HCT116 (cell line): Measurements from ENCODE around the gene WNT1. TPM values are rescaled to one million over a fixed set of nuclear protein-coding genes. Genes with fewer than 3 reads are reported as not detected.

ENCODE experiments used
- ATAC-seq: fragments of 200-7000 bp; cut with Tn5 transposase; 2 replicates; pipeline ENCODE4 v1.9.1; 2020; ENCODE audit warnings: mild to moderate bottlenecking, moderate library complexity
- BruUV-seq: library from RNA; stranded (reverse); fragments of 400-500 nt; replicated peaks from 2 replicates; lab custom pipeline; 2021; lab: Mats Ljungman, UMichigan
- CTCF ChIA-PET: fragments of 300-600 bp; sonication (Branson Sonifier 250); formaldehyde crosslinking; loops from one replicate; lab custom pipeline; 2021; ENCODE audit warnings: antibody characterized with exemption; lab: Charles Lee
- POLR2A ChIA-PET: fragments of 300-600, 350-600 bp; sonication (Branson Sonifier 250); formaldehyde crosslinking; loops from one replicate; lab custom pipeline; 2021; ENCODE audit warnings: antibody characterized with exemption; lab: Charles Lee
- RAD21 ChIA-PET, 2 experiments: fragments of 300-600 bp; sonication (Branson Sonifier 250); formaldehyde crosslinking; loops; one replicate each; lab custom pipeline; 2023; ENCODE audit warnings: low total read pairs in 2 of 2; ENCODE audit not compliant: uncharacterized antibody in 2 of 2, unreplicated experiment in 2 of 2, low non-redundant PET in 1 of 2; lab: Charles Lee
- DNase-seq: peaks from one replicate; pipeline ENCODE4 v3.0.0-alpha.2; 2010; ENCODE audit warnings: low read depth, low spot score
- H2AFZ ChIP-seq: fragments of 200-600 bp; shearing (Covaris generic), sonication (generic); 2 replicates; pipeline ENCODE4 v1.6.1; 2017; ENCODE audit warnings: low read depth, mixed run types, mixed read lengths, antibody characterized with exemption, low read length; ENCODE audit not compliant: poor library complexity, severe bottlenecking
- H3K27ac ChIP-seq: 2 replicates; pipeline ENCODE4 v1.5.1; 2012; ENCODE audit warnings: low read depth, low read length
- H3K27me3 ChIP-seq: fragments of 200-600 bp; sonication (generic); 2 replicates; pipeline ENCODE4 v1.6.1; 2016; ENCODE audit warnings: mixed run types, low read length, mixed read lengths; ENCODE audit not compliant: insufficient read depth
- H3K36me3 ChIP-seq, 2 experiments: fragments of 200-500 bp in 1 of 2; fragments of 200-600 bp in 1 of 2; sonication (Bioruptor generic) in 1 of 2; sonication (generic) in 1 of 2; 2 replicates each; pipeline versions ENCODE4 v1.5.1 to v1.6.1; 2014 to 2016; ENCODE audit warnings: low read length in 2 of 2, inconsistent platforms in 1 of 2, mixed read lengths in 1 of 2, mixed run types in 1 of 2; ENCODE audit not compliant: insufficient read depth in 2 of 2, control insufficient read depth in 1 of 2
- H3K4me1 ChIP-seq, 2 experiments: fragments of 200-600 bp in 1 of 2; sonication (generic) in 1 of 2; 2 replicates each; pipeline versions ENCODE4 v1.5.1 to v1.6.1; 2012 to 2017; ENCODE audit warnings: low read length in 2 of 2, inconsistent platforms in 1 of 2, mild to moderate bottlenecking in 1 of 2, mixed read lengths in 1 of 2, mixed run types in 1 of 2, moderate library complexity in 1 of 2; ENCODE audit not compliant: insufficient read depth in 2 of 2, control insufficient read depth in 1 of 2
- H3K4me2 ChIP-seq: fragments of 200-600 bp; sonication (generic); 2 replicates; pipeline ENCODE4 v1.6.1; 2017; ENCODE audit warnings: mixed run types, low read length, mixed read lengths
- H3K4me3 ChIP-seq, 2 experiments: fragments of 200-600 bp in 1 of 2; sonication (generic) in 1 of 2; replicated peaks in 1 of 2; 2 replicates each; pipeline ENCODE4 v1.5.1; 2011 to 2016; ENCODE audit warnings: low read length in 2 of 2, control low read depth in 1 of 2, low read depth in 1 of 2, mild to moderate bottlenecking in 1 of 2, mixed read lengths in 1 of 2, mixed run types in 1 of 2
- H3K79me2 ChIP-seq: fragments of 200-600 bp; sonication (generic); 2 replicates; pipeline ENCODE4 v1.6.1; 2017; ENCODE audit warnings: mild to moderate bottlenecking, mixed run types, low read length, moderate library complexity, mixed read lengths; ENCODE audit not compliant: insufficient read depth
- H3K9ac ChIP-seq: fragments of 200-600 bp; sonication (generic); 2 replicates; pipeline ENCODE4 v1.6.1; 2016; ENCODE audit warnings: low read length, mixed read lengths
- H3K9me2 ChIP-seq: fragments of 200-600 bp; sonication (generic), shearing (Covaris generic); 2 replicates; pipeline ENCODE4 v1.6.1; 2017; ENCODE audit warnings: mixed run types, mild to moderate bottlenecking, moderate library complexity; ENCODE audit not compliant: insufficient read depth
- H3K9me3 ChIP-seq, 2 experiments: fragments of 200-500 bp in 1 of 2; fragments of 200-600 bp in 1 of 2; sonication (Bioruptor generic) in 1 of 2; sonication (generic) in 1 of 2; 2 replicates each; pipeline ENCODE4 v1.6.1; 2014 to 2017; ENCODE audit warnings: low read length in 2 of 2, mixed read lengths in 2 of 2, inconsistent platforms in 1 of 2, low read depth in 1 of 2, mild to moderate bottlenecking in 1 of 2, mixed run types in 1 of 2, moderate library complexity in 1 of 2; ENCODE audit not compliant: control insufficient read depth in 1 of 2, insufficient read depth in 1 of 2
- H4K20me1 ChIP-seq: fragments of 200-600 bp; sonication (generic), shearing (Covaris generic); 2 replicates; pipeline ENCODE4 v1.6.1; 2017; ENCODE audit warnings: mixed run types, mild to moderate bottlenecking, moderate library complexity; ENCODE audit not compliant: insufficient read depth
- EGR1 ChIP-seq: IDR thresholded peaks from 2 replicates; pipeline ENCODE4 v1.6.1; 2012; ENCODE audit warnings: low read depth
- EZH2 ChIP-seq: fragments of 200-600 bp; sonication (generic); IDR thresholded peaks from 2 replicates; pipeline ENCODE4 v1.6.1; 2017; ENCODE audit warnings: antibody characterized with exemption, mixed run types
- POLR2A ChIP-seq: IDR thresholded peaks from 2 replicates; pipeline ENCODE4 v1.7.0; 2011; ENCODE audit warnings: borderline replicate concordance; ENCODE audit not compliant: insufficient read depth, insufficient read length; ENCODE audit errors: extremely low read depth
- SIN3A ChIP-seq: IDR thresholded peaks from 2 replicates; pipeline ENCODE4 v1.6.1; 2012; ENCODE audit warnings: low read depth
- SP1 ChIP-seq: IDR thresholded peaks from 2 replicates; pipeline ENCODE4 v1.6.1; 2012; ENCODE audit warnings: low read depth
- TCF7L2 ChIP-seq: IDR thresholded peaks from 2 replicates; pipeline ENCODE4 v1.7.0; 2011; ENCODE audit warnings: borderline replicate concordance, inconsistent platforms; ENCODE audit not compliant: insufficient read depth, insufficient read length; ENCODE audit errors: extremely low read depth
- YY1 ChIP-seq: IDR thresholded peaks from 2 replicates; pipeline ENCODE4 v1.6.1; 2011; ENCODE audit warnings: low read length, low read depth, moderate library complexity, mild to moderate bottlenecking; ENCODE audit not compliant: insufficient replicate concordance; ENCODE audit errors: extremely low read depth
- ZBTB33 ChIP-seq: IDR thresholded peaks from 2 replicates; pipeline ENCODE4 v1.6.1; 2011; ENCODE audit warnings: mild to moderate bottlenecking, low read length, moderate library complexity; ENCODE audit not compliant: insufficient replicate concordance; ENCODE audit errors: extremely low read depth
- ZNF274 ChIP-seq: fragments of 200-500 bp; sonication (Bioruptor generic); IDR thresholded peaks from 2 replicates; pipeline ENCODE4 v1.6.1; 2014; ENCODE audit warnings: mild to moderate bottlenecking, low read depth, low read length, inconsistent platforms
- intact Hi-C: fragments of 100-400 bp; cut with micrococcal nuclease; formaldehyde crosslinking; loops from 2 replicates; pipeline ENCODE4 v1.10.0; 2022
- total RNA-seq: library from RNA; stranded (reverse); gene quantifications from one replicate; pipeline ENCODE4 v1.2.1, GENCODE V29; 2021; ENCODE audit not compliant: unreplicated experiment

WNT1 gene
- total RNA-seq, 1 experiment from 2014 or later: not detected

- POLR2A ChIA-PET: no interaction called here
- intact Hi-C loops: no loop called here
Observed at GRCh38 chr12:48966177-48966895, 11.8 kb upstream of the WNT1 start.

More at GRCh38 chr12:48966177-48966895, 11.8 kb upstream of the WNT1 start:
- no peak overlapping the region for H2AFZ ChIP-seq
- no peak overlapping the region for H3K27ac ChIP-seq
- CTCF ChIA-PET: interaction anchor here (0.9 to 1.8 kb wide), 2 partner anchors 11 to 22 kb away, joined by 3 to 8 read pairs; no protein-coding TSS in a partner anchor
- TF ChIP-seq TCF7L2: no peak
- TF ChIP-seq ZNF274: no peak
- no peak for TF ChIP-seq ZBTB33
- TF ChIP-seq SP1: no peak
- TF ChIP-seq YY1: no peak
- no peak for TF ChIP-seq EZH2
- TF ChIP-seq POLR2A: no peak
- TF ChIP-seq EGR1: no peak
- no peak for TF ChIP-seq SIN3A
- H3K9me3 ChIP-seq: no peaks in the 10 kb centered on the region
- no peak overlapping the region for H3K4me3 ChIP-seq
- H3K36me3 ChIP-seq: no peaks in the 10 kb centered on the region
- no peak overlapping the region for H3K9ac ChIP-seq
- peaks cover 4 to 15% of the 10 kb centered on the region in 2 experiments; a peak in 3 of 4 replicates for H3K4me1 ChIP-seq
- DNase-seq (no peak), ATAC-seq (no peak)
- RAD21 ChIA-PET: no interaction called here
- peaks cover 8% of the 10 kb centered on the region; the same call in 1 of the 2 replicates for H3K79me2 ChIP-seq
- H3K9me2 ChIP-seq: no peaks in the 10 kb centered on the region
- no TSS peak for BruUV-seq
- H4K20me1 ChIP-seq: no peaks in the 10 kb centered on the region
- no peaks in the 10 kb centered on the region for H3K27me3 ChIP-seq
- H3K4me2 ChIP-seq: no peak overlapping the region
